Measurements from ENCODE around the gene DDI2.

Gene DDI2

DNA sequence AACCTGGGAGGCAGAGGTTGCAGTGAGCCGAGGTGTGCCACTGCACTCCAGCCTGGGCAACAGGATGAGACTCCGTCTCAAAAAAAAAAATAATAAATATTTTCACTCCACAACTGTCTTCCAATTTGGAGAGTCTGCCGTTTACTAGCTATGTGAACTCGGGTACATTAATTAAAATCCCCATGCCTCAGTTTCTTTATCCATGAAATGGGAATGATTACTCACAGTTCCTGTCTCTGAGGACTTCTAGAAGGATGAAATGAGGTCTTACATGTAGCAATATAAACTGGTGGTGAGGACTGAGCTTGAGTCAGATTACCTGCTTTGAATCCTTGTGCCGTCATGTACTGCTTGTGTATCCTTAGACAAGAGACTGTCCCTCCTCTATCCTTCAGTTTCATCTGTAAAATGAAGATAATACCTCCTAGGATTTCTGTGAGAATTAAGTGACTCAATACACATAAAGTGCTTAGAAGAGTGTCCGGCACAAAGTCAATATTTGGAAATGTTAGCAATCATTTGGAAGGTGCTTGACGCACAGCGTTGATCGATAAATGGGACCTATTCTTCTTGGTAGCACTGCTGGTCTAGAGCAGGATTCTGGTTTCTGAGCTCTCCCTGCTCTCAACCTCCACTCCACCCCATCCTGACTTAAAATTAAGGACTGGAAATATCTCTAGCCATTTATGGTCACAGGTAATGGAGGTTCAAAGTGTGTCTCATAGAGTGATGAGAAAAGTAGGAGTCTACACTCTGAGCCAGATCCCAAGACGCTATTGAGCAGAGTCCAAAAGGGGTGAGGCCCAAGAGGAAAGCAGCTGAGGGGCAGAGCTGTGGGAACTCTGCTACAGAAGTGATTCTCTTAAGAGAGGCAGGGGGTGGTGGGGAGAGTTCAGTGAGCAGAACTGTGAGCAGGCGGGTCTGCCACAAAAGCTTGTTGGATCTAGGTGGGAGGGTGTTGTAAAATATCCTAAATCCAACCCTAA lies 11.6 kb upstream of the DDI2 start:
- DNase-seq = no peak

DNA sequence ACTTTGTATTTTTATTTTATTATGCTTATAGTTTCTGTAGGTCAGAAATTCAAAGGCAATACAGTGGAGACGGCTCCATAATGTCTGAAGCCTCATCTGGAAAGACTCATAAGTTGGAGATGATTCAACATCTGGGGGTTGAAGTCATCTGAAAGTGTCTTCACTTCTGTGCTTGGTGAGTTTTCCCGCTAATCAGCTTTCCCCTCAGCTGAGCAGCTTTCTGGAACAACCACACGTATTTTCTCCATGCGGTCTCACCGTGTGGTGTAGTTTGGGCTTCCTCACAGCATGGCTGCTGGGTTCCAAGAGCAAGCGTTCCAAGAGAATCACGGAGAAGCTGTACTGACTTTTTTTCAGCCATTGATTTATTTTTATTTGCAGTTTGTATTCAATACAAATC lies 7.6 kb upstream of the DDI2 start:
- DNase-seq = no peak

DNA sequence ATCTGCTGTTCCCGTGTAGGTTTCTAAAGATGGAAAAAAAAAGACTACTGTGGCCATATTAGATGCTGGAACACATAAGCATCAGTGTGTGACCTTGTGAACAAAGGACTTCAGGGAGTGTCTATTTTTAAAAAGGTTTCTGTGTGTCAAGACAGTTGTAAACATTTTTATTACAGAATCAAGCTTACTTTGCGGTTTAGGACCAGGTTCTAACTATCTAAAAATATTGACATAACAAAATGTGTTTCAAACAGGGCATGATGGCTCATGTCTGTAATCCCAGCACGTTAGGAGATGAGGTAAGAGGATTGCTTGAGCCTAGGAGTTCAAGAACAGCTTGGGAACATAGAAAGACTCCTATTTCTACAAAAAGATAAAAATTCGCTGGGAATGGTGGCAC lies 7.1 kb upstream of the DDI2 start:
- DNase-seq = no peak

DNA sequence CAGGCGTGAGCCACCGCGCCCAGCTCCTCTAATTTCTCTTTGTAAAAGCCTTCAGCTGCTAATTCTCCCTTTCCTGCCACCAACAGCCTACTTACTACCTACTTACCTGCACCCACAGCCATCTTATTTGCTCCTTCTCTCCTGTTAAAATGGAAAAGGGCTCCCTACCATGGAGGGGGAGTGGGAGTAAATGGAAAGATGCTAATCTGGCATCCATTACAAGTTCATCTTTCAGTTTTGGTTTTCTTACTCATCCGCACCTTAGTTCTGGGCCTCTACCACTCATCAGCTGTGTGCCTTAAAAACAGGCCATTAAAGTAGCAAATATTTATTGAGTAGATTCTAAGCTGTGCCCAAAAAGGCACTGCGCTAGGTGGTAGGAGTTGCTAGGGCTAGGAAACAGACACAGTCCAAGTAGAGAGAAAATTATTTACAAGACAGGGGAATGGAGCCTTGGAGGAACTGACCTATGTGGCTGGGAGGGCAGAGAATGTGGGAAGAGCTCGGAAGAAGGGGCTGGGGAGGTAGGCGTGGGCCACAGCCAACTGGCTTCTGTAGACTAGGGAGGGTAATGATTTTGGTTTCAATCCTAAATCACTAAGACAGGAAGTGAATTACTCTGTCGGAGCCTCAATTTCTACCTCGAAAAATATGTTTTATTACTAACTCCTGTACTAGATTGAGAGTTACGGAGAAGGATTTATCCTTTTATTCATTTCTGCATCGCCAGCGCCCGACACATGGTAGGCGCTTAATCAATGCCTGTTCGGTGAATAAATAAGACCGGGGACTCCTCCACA lies 685 bp upstream of the DDI2 start:
- DNase-seq = peak in 1 of 2 donors; percentile 29

DNA sequence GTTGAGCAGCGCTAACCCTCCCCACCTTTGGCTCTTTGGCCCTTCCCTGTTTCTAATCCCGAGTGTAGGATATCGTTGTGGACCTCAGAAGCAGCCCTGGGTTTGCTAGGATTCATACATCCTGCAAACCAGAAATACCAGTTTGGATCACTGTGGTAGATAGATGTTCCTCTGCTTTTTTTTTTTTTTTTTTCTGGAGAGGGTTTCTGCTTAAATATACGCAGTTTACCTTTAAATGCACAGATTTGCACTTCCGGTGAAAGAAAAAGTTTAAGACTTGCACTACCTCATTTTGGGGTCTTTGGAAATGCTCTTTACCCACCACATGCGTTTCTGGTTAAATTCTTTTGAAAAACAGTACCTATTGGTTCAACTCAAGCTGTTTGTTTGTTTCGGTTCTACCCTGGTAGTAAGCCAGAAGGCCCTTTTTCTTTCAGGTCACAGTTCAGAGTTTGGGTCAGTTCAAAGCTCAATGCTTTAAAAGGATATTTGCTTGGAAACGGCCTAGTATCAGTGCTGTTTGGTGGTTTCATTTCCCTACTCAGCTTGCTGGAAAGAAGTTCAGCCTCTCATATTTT lies 908 bp downstream of the DDI2 start:
- no peak for DNase-seq

DNA sequence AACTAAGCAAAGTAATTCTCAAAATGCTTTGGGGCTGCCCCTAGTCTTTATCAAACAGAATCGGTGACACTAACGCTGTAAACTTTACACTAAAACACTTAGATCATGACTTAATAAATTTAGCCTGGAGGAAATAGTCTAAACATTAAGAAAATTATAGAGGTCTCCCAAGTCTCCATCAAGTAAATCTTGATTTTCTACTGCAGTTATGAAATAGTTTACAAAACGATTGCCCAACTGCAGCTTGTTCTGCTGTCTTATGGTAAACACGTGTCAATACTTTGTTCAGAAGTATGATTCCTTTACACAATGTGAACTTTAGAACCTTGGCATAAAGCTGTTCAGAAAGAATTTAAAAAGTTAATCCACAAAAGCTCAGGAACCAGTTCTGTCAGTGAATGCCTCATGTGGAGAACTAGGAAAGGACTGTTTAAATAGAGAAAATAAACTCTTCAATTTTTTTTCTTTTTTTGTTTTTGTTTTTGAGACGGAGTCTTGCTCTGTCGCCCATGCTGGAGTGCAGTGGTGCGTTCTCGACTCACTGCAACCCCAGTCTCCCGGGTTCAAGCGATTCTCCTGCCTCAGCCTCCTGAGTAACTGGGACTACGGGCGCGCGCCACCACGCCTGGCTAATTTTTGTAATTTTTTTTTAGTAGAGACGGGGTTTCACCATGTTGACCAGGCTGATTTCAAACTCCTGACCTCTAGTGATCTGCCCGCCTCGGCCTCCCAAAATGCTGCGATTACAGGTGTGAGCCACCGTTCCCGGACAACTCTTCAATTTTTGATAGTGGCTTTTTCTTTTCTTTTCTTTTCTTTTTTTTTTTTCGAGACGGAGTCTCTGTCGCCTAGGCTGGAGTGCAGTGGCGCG lies 1.6 kb downstream of the DDI2 start:
- DNase-seq = no peak

DNA sequence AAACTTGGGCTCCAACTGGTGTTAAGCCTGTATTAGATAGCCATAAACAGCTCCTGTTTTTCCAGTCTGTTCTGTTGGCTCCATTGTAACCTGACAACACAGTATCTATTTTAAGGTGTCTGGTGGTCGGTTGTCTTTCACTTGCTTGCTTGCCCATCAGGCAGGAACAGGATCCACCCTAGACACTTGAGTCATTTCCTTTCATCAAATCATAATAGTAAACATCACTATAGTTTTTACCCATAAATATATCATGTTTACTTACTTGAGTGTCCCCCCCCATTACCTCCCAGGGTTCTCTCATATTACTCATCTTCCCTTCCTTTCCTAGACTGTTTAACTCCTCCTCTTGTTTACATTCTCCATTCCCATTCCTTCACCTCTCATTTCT lies 2.9 kb downstream of the DDI2 start:
- DNase-seq = no peak

DNA sequence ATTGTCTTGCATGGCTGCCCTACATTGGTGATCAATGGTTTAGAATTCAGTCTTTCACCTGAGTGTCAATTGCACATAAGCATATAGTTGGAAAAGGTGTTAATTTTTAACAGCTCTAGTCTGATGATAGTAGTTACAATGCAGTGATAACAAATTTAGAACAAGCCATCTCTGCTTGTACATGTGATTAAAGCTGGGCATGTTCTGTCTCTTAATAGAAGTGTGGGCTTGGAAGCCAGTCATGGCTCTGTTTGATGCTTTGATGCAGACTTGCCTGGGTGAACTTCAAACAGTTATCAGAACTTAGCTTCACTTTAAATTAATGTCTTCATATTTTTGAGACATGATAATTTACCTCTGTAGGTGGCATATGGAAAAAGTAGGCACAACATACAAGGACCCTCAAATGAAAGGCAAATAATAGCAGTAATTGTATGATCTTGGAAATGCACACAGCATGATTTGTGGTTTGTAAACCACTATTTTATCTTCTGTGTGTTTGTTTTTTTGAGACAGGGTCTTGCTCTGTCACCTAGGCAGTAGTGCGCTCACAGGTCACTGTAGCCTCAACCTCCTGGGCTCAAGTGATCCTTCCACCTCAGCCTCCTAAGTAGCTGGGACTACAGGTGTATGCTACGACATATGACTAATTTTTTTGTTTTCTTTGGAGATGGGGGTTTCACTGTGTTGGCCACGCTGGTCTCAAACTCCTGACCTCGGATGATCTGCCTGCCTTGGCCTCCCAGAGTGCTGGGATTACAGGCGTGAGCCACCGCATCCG lies 3.8 kb downstream of the DDI2 start:
- no peak for DNase-seq

DNA sequence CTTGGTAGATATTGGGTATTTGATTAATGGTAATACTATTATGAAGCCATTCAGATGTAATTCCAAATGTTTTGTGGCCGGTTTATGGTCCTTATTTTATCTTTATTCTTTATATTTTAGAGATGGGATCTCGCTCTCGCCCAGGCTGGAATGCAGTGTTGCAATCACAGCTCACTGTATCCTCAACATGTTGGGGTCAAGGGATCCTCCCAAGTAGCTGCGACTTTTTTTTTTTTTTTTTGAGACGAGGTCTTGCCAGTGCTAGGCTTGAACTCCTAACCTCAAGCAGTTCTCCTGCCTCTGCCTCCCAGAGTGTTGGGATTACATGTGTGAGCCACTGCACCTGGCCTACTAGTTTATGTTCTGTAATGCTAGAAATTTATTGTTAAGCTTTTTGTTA lies 4.7 kb downstream of the DDI2 start:
- DNase-seq = no peak

DNA sequence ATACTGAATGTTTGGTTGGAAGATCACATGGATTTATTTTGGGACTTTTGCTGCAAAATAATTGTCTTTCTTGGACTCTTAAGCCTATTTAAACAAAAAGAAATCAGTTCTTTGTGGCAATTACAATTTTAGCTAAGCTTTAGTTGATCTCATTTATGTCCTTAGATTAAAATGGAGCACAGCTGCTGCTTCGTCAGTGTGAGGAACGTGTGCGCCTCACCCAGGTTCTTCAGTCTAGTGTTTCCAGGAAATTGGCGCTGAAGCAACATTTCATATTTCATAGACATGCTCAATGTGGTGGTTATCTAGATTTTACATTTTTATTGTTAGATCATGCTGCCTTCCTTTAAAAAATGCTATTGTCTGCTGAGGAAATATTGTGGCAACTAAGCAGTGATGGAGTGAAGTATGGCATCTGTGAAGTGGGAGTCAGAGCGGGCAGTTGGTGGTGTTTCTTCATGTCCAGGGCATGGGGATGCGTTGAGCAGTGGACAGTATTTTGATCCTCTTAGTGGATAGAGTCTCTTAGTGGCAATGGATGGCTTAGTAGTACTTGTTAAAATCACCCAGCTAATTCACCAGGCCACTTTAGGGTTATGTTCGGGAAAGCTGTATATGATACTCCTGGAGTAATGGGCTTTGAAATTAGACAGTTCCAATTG lies 5.6 kb downstream of the DDI2 start:
- DNase-seq = no peak

DNA sequence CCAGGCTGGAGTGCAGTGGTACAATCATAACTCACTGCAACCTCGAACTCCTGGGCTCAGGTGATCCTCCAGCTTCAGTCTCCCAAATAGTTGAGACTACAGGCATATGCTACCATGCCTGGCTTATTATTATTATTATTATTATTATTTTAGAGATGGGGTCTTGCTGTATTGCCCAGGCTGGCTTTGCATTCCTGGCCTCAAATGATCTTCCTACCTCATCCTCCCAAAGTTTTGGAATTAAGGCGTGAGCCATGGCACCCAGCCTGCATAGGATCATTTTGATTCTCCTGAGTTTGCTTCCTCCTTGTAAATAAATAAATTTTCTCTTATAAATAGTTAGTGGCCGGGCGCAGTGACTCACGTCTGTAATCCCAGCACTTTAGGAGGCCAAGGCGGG lies 6.2 kb downstream of the DDI2 start:
- DNase-seq = no peak

DNA sequence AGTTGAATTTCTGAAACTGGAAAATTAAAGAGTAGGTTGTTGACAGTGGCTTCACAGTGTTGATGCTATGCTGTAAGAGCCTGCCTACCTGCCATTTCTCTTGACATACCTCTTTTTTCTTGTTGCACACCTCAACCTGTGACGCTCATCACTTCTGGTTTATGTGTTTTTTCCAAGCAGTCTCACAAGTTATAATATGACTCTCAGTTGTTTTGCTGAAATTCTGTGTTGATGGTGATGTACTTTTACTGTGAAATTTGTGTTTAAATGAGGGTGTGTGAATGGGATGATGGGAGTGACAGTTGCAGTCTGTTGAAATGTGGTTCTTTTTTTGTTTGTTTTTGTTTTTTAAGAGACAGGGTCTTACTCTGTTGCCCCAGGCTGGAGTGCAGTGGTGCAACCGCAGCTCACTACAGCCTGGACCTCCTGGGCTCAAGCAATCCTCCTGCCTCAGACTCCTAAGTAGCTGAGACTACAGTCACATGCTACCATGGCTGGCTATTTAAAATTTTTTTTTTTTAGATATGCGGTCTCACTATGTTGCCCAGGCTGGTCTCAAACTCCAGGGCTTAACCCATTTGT lies 7.0 kb downstream of the DDI2 start:
- DNase-seq = no peak

DNA sequence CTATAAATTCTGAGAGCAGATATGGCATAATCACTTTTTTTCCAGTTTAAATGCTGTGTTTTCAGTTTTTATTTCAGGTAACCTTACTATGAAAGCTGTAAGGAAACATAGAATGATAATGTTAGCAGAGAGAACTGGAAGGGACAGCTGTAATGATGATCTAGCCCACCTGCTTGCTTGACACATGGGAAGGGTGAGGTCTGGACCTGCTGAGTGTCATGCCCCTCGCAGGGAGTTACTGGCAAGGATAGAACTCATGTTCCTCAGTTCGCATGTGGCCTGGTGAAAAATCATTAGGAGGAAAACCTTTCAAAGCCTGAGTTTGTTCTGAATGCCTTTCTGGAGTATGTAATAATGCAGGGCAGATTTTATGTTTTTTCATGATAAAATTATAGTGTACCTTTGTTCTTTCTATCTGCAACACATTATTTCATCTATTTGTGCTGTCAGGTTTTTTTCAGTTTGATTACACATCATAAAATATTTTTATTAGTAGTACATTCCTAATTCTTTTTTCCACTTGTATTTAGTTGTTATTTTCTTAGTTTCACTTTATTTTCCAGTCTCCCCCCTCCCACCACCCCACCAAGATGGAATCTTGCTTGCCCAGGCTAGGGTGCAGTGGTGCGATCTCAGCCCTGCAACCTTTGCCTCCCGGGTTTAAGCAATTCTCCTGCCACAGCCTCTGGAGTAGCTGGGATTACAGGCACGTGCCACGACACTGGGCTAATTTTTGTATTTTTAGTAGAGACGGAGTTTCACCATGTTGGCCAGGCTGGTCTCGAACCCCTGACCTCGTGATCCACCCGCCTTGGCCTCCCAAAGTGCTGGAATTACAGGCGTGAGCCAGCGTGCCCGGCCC lies 8.0 kb downstream of the DDI2 start:
- no peak for DNase-seq

DNA sequence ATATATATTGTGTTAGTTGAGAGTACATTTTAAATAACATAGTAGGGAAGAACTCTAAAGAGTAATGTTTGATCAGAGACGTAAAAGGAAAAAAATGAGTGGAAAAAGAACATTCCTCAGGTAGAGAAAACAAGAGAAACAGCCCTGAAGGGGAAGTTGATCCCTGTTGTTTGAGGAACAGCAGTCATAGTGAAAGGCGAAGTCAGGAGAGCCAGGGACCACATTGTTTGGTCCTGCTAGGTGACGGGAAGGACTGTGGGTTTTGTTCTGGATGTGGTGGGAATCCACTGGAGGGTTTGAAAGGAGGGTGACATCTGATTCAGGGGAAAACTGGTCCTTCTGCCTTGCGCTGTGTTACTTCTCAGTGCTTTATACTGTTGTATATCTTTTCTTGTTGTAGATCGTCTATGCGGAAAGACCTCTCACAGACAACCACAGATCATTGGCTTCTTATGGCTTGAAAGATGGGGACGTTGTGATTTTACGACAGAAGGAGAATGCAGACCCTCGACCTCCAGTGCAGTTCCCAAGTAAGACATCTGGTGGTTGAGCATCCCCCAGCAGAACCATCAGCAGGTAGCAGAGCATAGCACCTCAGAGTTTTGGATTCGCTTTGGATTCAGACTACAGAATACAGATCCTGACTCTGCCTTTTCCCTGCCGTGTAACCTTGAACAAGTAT lies 9.2 kb downstream of the DDI2 start:
- DNase-seq = no peak

DNA sequence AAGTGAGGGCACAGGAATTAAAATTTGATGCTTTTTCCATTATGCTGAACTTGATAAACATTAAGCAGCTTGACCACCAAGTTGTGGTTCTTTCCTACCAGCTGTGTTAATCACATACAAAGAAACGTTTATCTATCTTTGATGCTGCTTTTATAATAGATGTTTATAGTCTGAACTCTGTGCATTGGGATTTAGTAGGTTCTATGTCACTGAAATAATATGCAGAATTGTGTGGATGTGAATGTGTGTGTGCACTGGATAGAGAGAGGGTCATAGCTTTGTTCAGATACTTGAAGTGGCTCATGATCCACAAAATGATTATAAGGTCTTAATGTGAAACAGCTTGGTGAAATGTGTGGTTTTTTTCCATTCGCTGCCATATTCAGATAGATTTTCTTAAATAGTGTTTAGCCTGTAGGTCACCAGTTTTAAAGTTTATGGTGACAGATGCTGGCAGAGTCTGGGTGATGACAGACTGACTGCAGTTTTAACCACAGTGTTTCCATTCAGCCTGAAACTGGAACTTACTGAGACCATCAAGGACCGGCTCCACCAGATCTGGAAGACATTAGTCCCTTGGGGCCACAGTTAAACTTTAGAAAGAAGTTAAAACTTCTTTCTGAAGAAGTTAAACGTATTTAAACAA lies 10.2 kb downstream of the DDI2 start:
- DNase-seq = no peak

DNA sequence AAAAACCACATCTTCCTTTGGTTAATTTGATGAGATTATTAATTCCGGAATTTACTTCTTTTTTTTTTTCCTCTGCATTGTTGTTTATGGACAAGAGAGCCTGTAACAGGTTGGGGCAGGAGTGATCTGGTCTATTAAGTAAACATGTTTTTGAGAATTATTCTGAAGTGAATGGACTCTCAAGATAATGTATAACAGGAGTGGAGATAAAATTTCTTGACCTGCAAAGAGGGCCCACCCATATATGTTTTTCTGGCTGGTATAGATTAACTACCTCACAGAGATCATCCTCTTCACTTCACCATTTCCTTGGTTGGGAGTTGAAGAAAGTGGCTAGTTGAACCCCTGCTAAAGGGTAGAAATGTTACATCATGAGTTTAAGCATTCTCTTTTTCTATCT lies 10.7 kb downstream of the DDI2 start:
- DNase-seq = no peak

DNA sequence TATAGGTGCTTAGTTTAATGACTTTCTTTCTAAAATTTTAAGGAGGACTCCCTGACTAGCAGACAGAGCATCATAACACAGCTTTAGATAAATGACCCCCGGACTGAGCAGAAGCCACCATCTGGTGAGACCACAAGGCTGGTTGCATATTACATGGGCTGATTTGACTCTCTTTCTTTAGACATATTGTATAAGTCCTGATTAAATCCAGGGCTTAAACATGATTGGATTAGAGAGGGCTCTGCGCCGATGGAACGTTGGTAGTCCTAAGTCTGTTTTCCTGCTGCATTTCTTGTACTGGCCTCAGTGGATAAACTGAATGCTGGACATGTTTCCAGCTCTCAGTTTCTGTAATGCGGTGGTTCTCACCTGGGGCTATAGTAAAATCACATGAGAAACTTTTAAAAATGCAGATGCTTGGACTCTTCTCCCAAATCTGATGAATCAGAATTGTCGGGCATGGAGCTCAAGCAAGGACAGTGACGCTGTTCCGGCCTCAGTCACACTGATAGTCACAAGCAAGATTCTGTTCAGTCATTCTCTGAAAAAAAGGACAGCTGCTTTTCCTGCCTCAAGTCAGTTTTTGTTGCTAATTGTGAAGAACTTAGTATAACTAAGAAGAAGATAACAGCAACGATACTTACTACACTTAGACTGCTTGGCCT lies 16.6 kb downstream of the DDI2 start:
- no peak for DNase-seq

DNA sequence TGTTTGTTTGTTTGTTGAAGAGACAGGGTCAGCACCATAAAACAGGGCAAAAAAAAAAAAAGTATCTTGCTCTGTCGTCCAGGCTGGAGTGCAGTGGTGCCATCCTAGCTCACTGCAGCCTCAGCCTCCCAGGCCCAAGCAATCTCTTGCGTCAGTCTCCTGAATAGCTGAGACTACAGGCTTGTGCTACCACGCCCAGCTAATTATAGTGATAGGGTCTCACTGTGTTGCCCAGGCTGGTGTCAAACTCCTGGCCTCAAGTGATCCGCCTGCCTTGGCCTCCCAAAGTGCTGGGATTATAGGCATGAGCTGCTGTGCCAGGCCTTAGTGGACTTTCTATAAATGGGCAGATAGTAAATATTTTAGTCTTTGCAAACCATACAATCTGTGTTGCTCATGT lies 19.2 kb downstream of the DDI2 start:
- no peak for DNase-seq
